ENCODE results near the gene TTC33.
"Not testable (repeated sequence)": the region's sequence is repeated elsewhere in the genome, so short reads cannot be mapped to it uniquely, and the experiment has no call there.

TTC33 gene

GRCh38 chr5:40603378-40603777, 152.4 kb downstream of the TTC33 start:
- Histone ChIP-seq H3K36me3 (ENCODE audit: insufficient read depth, insufficient read length, low read length) (no peaks in the 10 kb centered on the region), H3K4me1 (ENCODE audit: insufficient read depth, insufficient read length) (no peaks in the 10 kb centered on the region), H3K27me3 (ENCODE audit: insufficient read depth, insufficient read length) (no peaks in the 10 kb centered on the region), H3K4me3 (ENCODE audit: insufficient read length, low read depth) (no peak overlapping the region), H3K9me3 (ENCODE audit: insufficient read depth, low read length) (no peaks in the 10 kb centered on the region), H3K9ac (ENCODE audit: insufficient read length, low read depth) (no peak overlapping the region)
- no peak for DNase-seq (ENCODE audit: low read depth, low spot score)
- TF ChIP-seq ZNF274 (IDR thresholded peaks at IDR 0.05; ENCODE audit: low read depth, low read length) (no peak), SUZ12 (IDR thresholded peaks at IDR 0.05; ENCODE audit: extremely low read depth, insufficient read depth, insufficient read length) (no peak), YY1 (IDR thresholded peaks at IDR 0.05; ENCODE audit: insufficient read depth, insufficient read length) (no peak)

GRCh38 chr5:40601198-40601868, 154.4 kb downstream of the TTC33 start:
- Histone ChIP-seq H3K9ac (ENCODE audit: insufficient read length, low read depth) (no peak overlapping the region), H3K4me3 (ENCODE audit: insufficient read length, low read depth) (no peak overlapping the region), H3K4me1 (ENCODE audit: insufficient read depth, insufficient read length) (no peaks in the 10 kb centered on the region), H3K9me3 (ENCODE audit: insufficient read depth, low read length) (no peaks in the 10 kb centered on the region), H3K36me3 (ENCODE audit: insufficient read depth, insufficient read length, low read length) (no peaks in the 10 kb centered on the region), H3K27me3 (ENCODE audit: insufficient read depth, insufficient read length) (no peaks in the 10 kb centered on the region)
- DNase-seq (ENCODE audit: low read depth, low spot score): no peak
- TF ChIP-seq ZNF274 (IDR thresholded peaks at IDR 0.05; ENCODE audit: low read depth, low read length) (no peak), SUZ12 (IDR thresholded peaks at IDR 0.05; ENCODE audit: extremely low read depth, insufficient read depth, insufficient read length) (no peak), YY1 (IDR thresholded peaks at IDR 0.05; ENCODE audit: insufficient read depth, insufficient read length) (no peak)

DNA sequence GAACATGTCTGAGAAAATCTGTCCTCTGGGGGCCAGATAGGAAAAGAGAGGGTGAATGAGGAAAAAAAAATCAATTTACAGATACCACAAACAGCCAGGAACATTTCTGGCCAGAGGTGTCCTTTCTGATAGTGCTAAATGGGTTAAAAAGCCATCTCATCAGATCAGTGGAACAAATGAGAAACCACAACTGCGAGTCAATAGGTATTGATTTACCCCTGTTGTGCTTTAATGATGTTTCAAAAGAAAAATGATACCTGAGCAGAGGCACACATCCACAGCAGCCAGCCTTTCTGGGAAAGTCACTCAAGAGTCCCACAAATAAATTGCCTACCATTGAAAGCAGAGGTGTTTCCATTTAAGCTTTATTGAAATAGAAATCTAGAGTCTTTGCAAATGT, 155.4 kb downstream of the TTC33 start:
- H3K36me3 ChIP-seq (ENCODE audit: insufficient read depth, insufficient read length, low read length): no peaks in the 10 kb centered on the region
- no peaks in the 10 kb centered on the region for H3K27me3 ChIP-seq (ENCODE audit: insufficient read depth, insufficient read length)
- H3K9ac ChIP-seq (ENCODE audit: insufficient read length, low read depth): no peak overlapping the region
- no peak overlapping the region for H3K4me3 ChIP-seq (ENCODE audit: insufficient read length, low read depth)
- DNase-seq (ENCODE audit: low read depth, low spot score): no peak
- TF ChIP-seq YY1 (IDR thresholded peaks at IDR 0.05; ENCODE audit: insufficient read depth, insufficient read length) (no peak), SUZ12 (IDR thresholded peaks at IDR 0.05; ENCODE audit: extremely low read depth, insufficient read depth, insufficient read length) (no peak), ZNF274 (IDR thresholded peaks at IDR 0.05; ENCODE audit: low read depth, low read length) (no peak)
- H3K4me1 ChIP-seq (ENCODE audit: insufficient read depth, insufficient read length): no peaks in the 10 kb centered on the region
- H3K9me3 ChIP-seq (ENCODE audit: insufficient read depth, low read length): no peaks in the 10 kb centered on the region

DNA sequence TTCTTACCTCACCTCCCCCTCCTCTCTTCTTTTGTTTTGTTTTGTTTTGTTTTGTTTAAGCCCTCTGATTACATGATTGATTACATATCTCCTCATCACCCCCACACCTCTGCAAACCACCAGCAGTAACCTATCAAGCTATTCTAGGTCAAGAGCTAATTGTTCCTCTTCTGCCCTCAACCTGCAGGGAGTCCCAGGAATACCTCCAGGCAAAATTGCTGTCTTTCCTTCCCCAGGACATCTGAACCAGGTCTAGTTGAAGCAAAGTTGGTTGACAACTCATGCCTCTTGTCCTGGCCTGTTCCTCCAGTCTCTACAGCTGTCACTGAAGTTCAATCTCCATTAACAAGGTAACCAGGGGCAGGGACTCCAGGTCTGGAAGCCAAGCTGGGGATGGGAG, 156.1 kb downstream of the TTC33 start:
- H3K4me1 ChIP-seq (ENCODE audit: insufficient read depth, insufficient read length): no peaks in the 10 kb centered on the region
- TF ChIP-seq SUZ12 (IDR thresholded peaks at IDR 0.05; ENCODE audit: extremely low read depth, insufficient read depth, insufficient read length) (no peak), YY1 (IDR thresholded peaks at IDR 0.05; ENCODE audit: insufficient read depth, insufficient read length) (no peak), ZNF274 (IDR thresholded peaks at IDR 0.05; ENCODE audit: low read depth, low read length) (no peak)

DNA sequence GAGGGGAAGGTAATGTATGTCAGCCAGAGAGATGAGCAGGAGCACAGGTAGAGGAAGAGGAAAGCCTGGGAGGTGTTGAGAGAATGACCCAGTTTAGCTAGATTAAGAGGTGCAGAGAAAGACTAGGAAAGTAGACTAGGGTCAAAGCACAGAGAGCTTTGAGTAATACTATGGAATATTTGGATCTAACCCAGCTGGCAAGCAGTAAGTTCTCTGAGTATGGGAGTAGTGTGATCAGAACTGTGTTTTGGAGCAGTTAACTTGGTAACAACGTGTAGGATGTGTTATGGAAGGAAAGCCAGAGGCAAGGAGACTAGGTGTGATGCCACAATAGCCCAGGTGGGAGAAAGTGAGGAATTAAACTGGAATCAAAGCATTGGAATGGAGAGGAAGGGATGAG, 160.9 kb downstream of the TTC33 start:
- TF ChIP-seq SUZ12 (IDR thresholded peaks at IDR 0.05; ENCODE audit: extremely low read depth, insufficient read depth, insufficient read length): no peak
- TF ChIP-seq ZNF274 (IDR thresholded peaks at IDR 0.05; ENCODE audit: low read depth, low read length): no peak
- TF ChIP-seq YY1 (IDR thresholded peaks at IDR 0.05; ENCODE audit: insufficient read depth, insufficient read length): no peak
- Histone ChIP-seq H3K27me3 (ENCODE audit: insufficient read depth, insufficient read length) (no peaks in the 10 kb centered on the region), H3K4me3 (ENCODE audit: insufficient read length, low read depth) (no peak overlapping the region), H3K9ac (ENCODE audit: insufficient read length, low read depth) (no peak overlapping the region), H3K9me3 (ENCODE audit: insufficient read depth, low read length) (no peaks in the 10 kb centered on the region), H3K36me3 (ENCODE audit: insufficient read depth, insufficient read length, low read length) (no peaks in the 10 kb centered on the region), H3K4me1 (ENCODE audit: insufficient read depth, insufficient read length) (no peaks in the 10 kb centered on the region)
- no peak for DNase-seq (ENCODE audit: low read depth, low spot score)

More for the DNA sequence above, 156.1 kb downstream of the TTC33 start:
- no peak overlapping the region for H3K9ac ChIP-seq (ENCODE audit: insufficient read length, low read depth)
- no peaks in the 10 kb centered on the region for H3K27me3 ChIP-seq (ENCODE audit: insufficient read depth, insufficient read length)
- H3K4me3 ChIP-seq (ENCODE audit: insufficient read length, low read depth): no peak overlapping the region
- no peaks in the 10 kb centered on the region for H3K36me3 ChIP-seq (ENCODE audit: insufficient read depth, insufficient read length, low read length)
- no peak for DNase-seq (ENCODE audit: low read depth, low spot score)
- H3K9me3 ChIP-seq (ENCODE audit: insufficient read depth, low read length): no peaks in the 10 kb centered on the region

DNA sequence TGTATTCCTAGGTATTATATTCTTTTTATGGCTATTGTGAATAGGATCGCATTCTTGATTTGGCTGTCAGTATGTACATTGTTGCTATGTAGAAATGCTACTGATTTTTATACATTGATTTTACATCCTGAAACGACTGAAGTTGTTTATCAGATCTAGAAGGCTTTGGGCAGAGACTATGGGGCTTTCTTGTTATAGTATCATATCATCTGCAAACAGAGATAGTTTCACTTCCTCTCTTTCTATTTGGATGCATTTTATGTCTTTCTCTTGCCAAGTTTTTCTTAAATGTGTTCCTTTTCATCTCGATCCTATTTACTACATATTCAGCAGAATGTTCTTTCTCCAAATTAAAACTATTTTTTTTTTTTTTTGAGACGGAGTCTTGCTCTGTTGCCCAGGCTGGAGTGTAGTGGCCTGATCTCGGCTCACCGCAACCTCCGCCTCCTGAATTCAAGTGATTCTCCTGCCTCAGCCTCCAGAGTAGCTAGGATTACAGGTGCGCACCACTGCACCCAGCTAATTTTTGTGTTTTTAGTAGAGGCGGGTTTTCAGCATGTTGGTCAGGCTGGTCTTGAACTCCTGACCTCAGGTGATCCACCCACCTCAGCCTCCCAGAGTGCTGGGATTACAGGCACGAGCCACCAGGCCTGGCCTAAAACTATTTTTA, 163.9 kb downstream of the TTC33 start:
- not testable (repeated sequence) for DNase-seq (ENCODE audit: low read depth, low spot score); H3K9me3 ChIP-seq (ENCODE audit: insufficient read depth, low read length); H3K36me3 ChIP-seq (ENCODE audit: insufficient read depth, insufficient read length, low read length); H3K4me1 ChIP-seq (ENCODE audit: insufficient read depth, insufficient read length); H3K27me3 ChIP-seq (ENCODE audit: insufficient read depth, insufficient read length); H3K4me3 ChIP-seq (ENCODE audit: insufficient read length, low read depth); H3K9ac ChIP-seq (ENCODE audit: insufficient read length, low read depth)

DNA sequence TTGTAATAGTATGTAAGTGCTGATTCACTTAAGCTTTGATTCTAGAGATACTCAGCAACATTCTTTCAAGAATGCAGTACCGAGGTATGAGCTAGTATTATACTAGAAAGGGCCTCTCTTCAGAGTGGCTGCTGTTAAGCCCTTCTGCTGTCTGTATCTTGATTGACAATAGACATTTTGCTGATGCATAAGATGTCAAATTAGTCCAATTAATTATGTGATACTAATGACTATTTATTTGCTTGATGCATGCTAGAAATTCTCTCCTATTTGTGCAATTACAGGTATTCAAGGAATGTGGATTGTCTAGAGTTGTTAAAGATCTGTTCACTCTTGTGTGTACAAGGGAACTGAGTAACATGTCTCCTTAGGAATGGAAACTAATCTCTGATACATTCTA, 168.4 kb downstream of the TTC33 start:
- no peaks in the 10 kb centered on the region for H3K36me3 ChIP-seq (ENCODE audit: insufficient read depth, insufficient read length, low read length)
- TF ChIP-seq ZNF274 (IDR thresholded peaks at IDR 0.05; ENCODE audit: low read depth, low read length) (no peak), YY1 (IDR thresholded peaks at IDR 0.05; ENCODE audit: insufficient read depth, insufficient read length) (no peak), SUZ12 (IDR thresholded peaks at IDR 0.05; ENCODE audit: extremely low read depth, insufficient read depth, insufficient read length) (no peak)
- H3K27me3 ChIP-seq (ENCODE audit: insufficient read depth, insufficient read length): no peaks in the 10 kb centered on the region
- no peak overlapping the region for H3K9ac ChIP-seq (ENCODE audit: insufficient read length, low read depth)
- DNase-seq (ENCODE audit: low read depth, low spot score): no peak
- no peaks in the 10 kb centered on the region for H3K9me3 ChIP-seq (ENCODE audit: insufficient read depth, low read length)
- H3K4me1 ChIP-seq (ENCODE audit: insufficient read depth, insufficient read length): no peaks in the 10 kb centered on the region
- no peak overlapping the region for H3K4me3 ChIP-seq (ENCODE audit: insufficient read length, low read depth)

Measured in NT2/D1 (cell line).